Right atrium auricular region (tissue), 2 donors: ENCODE results near the gene CEACAM6. TPM values are rescaled to one million over a fixed set of nuclear protein-coding genes. Genes with fewer than 3 reads are reported as not detected.

Experiments used
- DNase-seq: peaks from one replicate; pipeline ENCODE4 v3.0.0-alpha.2; 2019; ENCODE audit warnings: low spot score
- H3K27ac ChIP-seq, 2 donors: fragments of 200-600 bp; sonication (generic); 1 replicate in 1 of 2; 2 replicates in 1 of 2; pipeline ENCODE4 v1.5.1; 2016 to 2019
- H3K27me3 ChIP-seq, 2 donors: fragments of 200-600 bp; sonication (generic); one replicate each; pipeline versions ENCODE4 v1.5.1 to v1.6.0; 2017 to 2019
- H3K36me3 ChIP-seq: fragments of 200-600 bp; sonication (generic); one replicate; pipeline ENCODE4 v1.5.1; 2016
- H3K4me1 ChIP-seq, 2 donors: fragments of 200-600 bp; sonication (generic); one replicate each; pipeline versions ENCODE4 v1.5.1 to v1.6.0; 2017 to 2019
- H3K4me3 ChIP-seq, 2 donors: fragments of 200-600 bp; sonication (generic); 1 replicate in 1 of 2; 2 replicates in 1 of 2; pipeline ENCODE4 v1.5.1; 2017 to 2019; ENCODE audit warnings: mild to moderate bottlenecking in 1 of 2, moderate library complexity in 1 of 2
- H3K9me3 ChIP-seq, 2 donors: fragments of 200-600 bp; sonication (generic); one replicate each; pipeline ENCODE4 v1.5.1; 2019
- total RNA-seq, 2 donors: library from RNA; depleted of rRNA; stranded (reverse); fragments of >200 nt; gene quantifications; one replicate each; pipeline ENCODE4 v1.1.0, GENCODE V29; 2016
- TF ChIP-seq, protein P1 (sequence below), 2 donors: fragments of 200-600 bp; sonication (generic); IDR thresholded peaks; one replicate each; pipeline ENCODE4 v1.5.1; 2019; ENCODE audit warnings: antibody characterized with exemption in 2 of 2

The CEACAM6 gene
- total RNA-seq, 2 donors from 2014 or later: not detected

DNA sequence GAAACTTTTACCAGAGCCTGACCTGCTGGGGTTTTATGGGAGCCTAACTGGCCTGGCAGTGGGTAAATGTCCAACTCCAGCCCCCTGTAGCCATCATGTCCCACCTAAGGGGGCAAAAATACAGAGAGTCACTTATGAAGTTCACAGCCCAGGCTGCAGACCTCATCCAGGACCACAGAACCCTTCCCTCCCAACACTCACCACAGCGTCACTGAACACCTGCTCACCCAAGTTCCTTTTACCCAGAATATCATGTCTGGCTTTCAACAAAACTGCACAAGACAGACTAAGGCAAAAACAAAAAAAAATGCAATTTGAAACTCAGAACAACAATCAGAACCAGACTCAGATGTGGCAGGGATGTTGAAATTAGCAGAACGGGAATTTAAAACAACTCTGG lies 47.4 kb downstream of the CEACAM6 start:
- H3K9me3 ChIP-seq: no peaks in the 10 kb centered on the region
- H3K27me3 ChIP-seq: no peaks in the 10 kb centered on the region
- TF ChIP-seq, protein P1, sequence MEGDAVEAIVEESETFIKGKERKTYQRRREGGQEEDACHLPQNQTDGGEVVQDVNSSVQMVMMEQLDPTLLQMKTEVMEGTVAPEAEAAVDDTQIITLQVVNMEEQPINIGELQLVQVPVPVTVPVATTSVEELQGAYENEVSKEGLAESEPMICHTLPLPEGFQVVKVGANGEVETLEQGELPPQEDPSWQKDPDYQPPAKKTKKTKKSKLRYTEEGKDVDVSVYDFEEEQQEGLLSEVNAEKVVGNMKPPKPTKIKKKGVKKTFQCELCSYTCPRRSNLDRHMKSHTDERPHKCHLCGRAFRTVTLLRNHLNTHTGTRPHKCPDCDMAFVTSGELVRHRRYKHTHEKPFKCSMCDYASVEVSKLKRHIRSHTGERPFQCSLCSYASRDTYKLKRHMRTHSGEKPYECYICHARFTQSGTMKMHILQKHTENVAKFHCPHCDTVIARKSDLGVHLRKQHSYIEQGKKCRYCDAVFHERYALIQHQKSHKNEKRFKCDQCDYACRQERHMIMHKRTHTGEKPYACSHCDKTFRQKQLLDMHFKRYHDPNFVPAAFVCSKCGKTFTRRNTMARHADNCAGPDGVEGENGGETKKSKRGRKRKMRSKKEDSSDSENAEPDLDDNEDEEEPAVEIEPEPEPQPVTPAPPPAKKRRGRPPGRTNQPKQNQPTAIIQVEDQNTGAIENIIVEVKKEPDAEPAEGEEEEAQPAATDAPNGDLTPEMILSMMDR (IDR thresholded peaks at IDR 0.05): no peak
- H3K4me1 ChIP-seq: no peaks in the 10 kb centered on the region
- no peaks in the 10 kb centered on the region for H3K36me3 ChIP-seq
- DNase-seq: no peak
- no peak overlapping the region for H3K4me3 ChIP-seq
- H3K27ac ChIP-seq: no peak overlapping the region

DNA sequence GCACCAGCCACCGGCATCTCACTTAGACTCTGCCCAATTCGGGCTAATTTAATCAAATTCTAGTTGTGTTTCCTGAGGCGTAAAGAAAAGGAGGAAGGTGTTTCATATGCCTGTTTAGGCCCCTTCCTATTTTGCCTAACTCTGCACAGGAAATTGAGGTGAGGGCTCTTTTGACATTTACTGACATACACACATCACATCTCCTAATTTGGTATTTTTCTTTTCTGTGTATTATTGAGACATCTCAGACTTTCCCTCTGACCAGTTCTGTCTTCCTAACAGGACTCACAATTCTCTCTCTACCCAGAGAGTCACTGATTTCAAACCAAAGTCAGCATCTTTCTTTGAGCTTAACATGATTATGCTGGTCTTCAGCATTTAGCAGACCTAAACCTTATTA lies 49.0 kb downstream of the CEACAM6 start:
- no peaks in the 10 kb centered on the region for H3K27me3 ChIP-seq
- DNase-seq: no peak
- TF ChIP-seq, protein P1 (IDR thresholded peaks at IDR 0.05): no peak
- no peak overlapping the region for H3K4me3 ChIP-seq
- H3K4me1 ChIP-seq: no peaks in the 10 kb centered on the region
- H3K27ac ChIP-seq: no peak overlapping the region
- no peaks in the 10 kb centered on the region for H3K9me3 ChIP-seq
- H3K36me3 ChIP-seq: no peaks in the 10 kb centered on the region

DNA sequence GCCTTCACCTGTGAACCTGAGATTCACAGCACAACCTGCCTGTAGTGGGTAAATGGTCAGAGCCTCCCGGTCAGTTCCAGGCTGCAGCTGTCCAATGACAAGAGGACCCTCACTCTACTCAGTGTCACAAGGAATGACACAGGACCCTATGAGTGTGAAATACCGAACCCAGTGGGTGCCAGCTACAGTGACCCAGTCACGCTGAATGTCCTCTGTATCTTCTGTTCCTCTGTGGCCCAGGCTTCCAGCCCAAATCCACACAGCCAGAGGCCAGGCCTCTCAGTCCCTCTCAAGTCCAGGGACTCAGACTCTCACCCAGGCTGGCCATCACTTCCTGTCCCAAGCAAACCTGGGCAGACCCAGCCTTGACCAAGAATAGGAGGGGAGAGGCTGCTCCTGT lies 51.8 kb downstream of the CEACAM6 start:
- Histone ChIP-seq H3K4me3 (no peak overlapping the region), H3K9me3 (no peaks in the 10 kb centered on the region), H3K27ac (no peak overlapping the region), H3K4me1 (no peaks in the 10 kb centered on the region), H3K36me3 (no peaks in the 10 kb centered on the region), H3K27me3 (no peaks in the 10 kb centered on the region)
- no peak for DNase-seq
- TF ChIP-seq, protein P1 (IDR thresholded peaks at IDR 0.05): no peak

DNA sequence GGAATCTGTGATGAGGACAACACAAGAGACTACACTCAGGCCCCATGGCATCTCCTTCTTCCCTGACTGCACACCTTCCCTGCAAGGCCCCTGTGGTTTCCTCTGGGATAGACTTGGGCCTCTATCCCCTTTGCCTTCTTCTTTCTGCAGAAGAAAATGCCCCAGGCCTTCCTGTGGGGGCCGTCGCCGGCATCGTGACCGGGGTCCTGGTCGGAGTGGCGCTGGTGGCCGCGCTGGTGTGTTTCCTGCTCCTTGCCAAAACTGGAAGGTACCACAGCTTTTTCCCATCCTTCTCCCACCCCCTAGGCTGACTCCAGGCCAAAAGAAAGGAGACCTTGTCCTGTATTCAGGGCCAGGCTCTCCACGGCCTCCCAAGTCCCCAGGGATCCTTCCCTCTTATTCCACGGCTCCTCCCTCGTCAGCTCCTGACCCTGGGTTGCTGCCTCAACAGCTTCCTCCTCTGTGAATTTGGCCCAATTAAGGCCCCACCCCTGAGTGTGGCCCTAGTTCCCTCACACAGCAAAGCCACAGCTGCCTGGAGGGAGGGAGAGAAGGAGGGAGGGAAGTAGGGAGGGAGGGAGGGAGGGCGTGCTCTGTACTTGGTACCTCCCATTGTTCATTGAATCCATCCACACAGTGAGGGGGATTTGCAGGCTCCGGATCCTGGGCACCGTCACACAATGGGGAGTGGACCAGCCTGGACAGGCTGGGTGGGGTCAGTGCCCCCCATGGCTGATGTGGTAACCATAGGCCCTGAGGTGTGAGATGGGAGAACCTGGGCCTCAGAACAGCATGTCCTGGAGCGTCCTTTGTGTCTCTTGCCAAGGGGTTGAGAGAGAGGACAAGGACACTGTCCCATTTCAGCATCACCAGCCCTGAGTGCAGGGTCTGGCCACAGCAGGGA lies 53.6 kb downstream of the CEACAM6 start:
- Histone ChIP-seq H3K27ac (no peak overlapping the region), H3K27me3 (no peaks in the 10 kb centered on the region), H3K4me3 (no peak overlapping the region), H3K4me1 (no peaks in the 10 kb centered on the region), H3K36me3 (no peaks in the 10 kb centered on the region), H3K9me3 (no peaks in the 10 kb centered on the region)
- TF ChIP-seq, protein P1 (IDR thresholded peaks at IDR 0.05): no peak
- no peak for DNase-seq

DNA sequence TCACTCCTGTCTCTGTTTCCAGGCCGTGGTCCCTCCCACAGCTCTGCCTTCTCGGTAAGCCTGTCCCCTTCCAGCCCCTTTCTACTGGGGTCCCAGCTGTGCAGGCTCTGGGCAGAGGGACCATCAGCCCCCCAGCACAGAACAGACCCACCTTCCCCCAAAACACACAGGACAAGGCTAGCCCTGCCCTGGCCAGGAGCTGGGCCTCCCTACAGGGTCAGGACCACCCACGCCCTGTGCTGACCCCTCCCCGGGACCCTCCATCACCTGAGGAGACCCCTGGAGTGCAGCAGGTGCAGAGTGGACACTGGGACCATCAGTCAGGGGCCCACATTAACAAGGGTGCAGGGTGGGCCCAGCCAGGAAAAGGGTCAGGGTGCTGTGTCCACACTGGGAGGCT lies 55.0 kb downstream of the CEACAM6 start:
- H3K4me3 ChIP-seq: no peak overlapping the region
- no peak for DNase-seq
- no peak overlapping the region for H3K27ac ChIP-seq
- no peaks in the 10 kb centered on the region for H3K36me3 ChIP-seq
- H3K4me1 ChIP-seq: no peaks in the 10 kb centered on the region
- H3K27me3 ChIP-seq: no peaks in the 10 kb centered on the region
- H3K9me3 ChIP-seq: no peaks in the 10 kb centered on the region
- TF ChIP-seq, protein P1 (IDR thresholded peaks at IDR 0.05): no peak
